Ishikawa (cell line): ENCODE data around the gene RCAN2.

Experiments used
- CEBPB ChIP-seq: IDR thresholded peaks from 2 replicates; pipeline ENCODE4 v1.6.1; 2012
- CREB1 ChIP-seq: IDR thresholded peaks from 2 replicates; pipeline ENCODE4 v1.6.1; 2012; ENCODE audit warnings: low read depth
- EGR1 ChIP-seq: IDR thresholded peaks from 2 replicates; pipeline ENCODE4 v1.6.1; 2012
- EP300 ChIP-seq: IDR thresholded peaks from 2 replicates; pipeline ENCODE4 v1.6.1; 2012; ENCODE audit warnings: borderline replicate concordance
- FOXM1 ChIP-seq: IDR thresholded peaks from 2 replicates; pipeline ENCODE4 v1.6.1; 2012; ENCODE audit warnings: low read depth, borderline replicate concordance
- MAX ChIP-seq: IDR thresholded peaks from 2 replicates; pipeline ENCODE4 v1.6.1; 2012
- NFIC ChIP-seq: IDR thresholded peaks from 2 replicates; pipeline ENCODE4 v1.6.1; 2012
- RAD21 ChIP-seq: IDR thresholded peaks from 2 replicates; pipeline ENCODE4 v1.6.1; 2012; ENCODE audit warnings: low read depth
- TAF1 ChIP-seq: IDR thresholded peaks from 2 replicates; pipeline ENCODE4 v1.6.1; 2012; ENCODE audit warnings: low read depth, mild to moderate bottlenecking
- TCF12 ChIP-seq: IDR thresholded peaks from 2 replicates; pipeline ENCODE4 v1.6.1; 2012; ENCODE audit warnings: low read depth
- TEAD4 ChIP-seq: IDR thresholded peaks from 2 replicates; pipeline ENCODE4 v1.6.1; 2012
- YY1 ChIP-seq: IDR thresholded peaks from 2 replicates; pipeline ENCODE4 v1.6.1; 2012; ENCODE audit warnings: low read depth
- ZBTB7A ChIP-seq: IDR thresholded peaks from 2 replicates; pipeline ENCODE4 v1.6.1; 2012; ENCODE audit warnings: low read depth
- TF ChIP-seq, protein P1 (sequence below): IDR thresholded peaks from 2 replicates; pipeline ENCODE4 v1.6.1; 2012
- TF ChIP-seq, protein P2 (sequence below): IDR thresholded peaks from 2 replicates; pipeline ENCODE4 v1.6.1; 2012; ENCODE audit warnings: low read depth, mild to moderate bottlenecking

Gene RCAN2

GRCh38 chr6:46325561-46326530 lies 165.4 kb downstream of the RCAN2 start:
- TF ChIP-seq TCF12 (no peak), TEAD4 (no peak), YY1 (no peak), NFIC (no peak), MAX (no peak), CEBPB (no peak), FOXM1 (no peak), CREB1 (no peak)
- TF ChIP-seq, protein P1, sequence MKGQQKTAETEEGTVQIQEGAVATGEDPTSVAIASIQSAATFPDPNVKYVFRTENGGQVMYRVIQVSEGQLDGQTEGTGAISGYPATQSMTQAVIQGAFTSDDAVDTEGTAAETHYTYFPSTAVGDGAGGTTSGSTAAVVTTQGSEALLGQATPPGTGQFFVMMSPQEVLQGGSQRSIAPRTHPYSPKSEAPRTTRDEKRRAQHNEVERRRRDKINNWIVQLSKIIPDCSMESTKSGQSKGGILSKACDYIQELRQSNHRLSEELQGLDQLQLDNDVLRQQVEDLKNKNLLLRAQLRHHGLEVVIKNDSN, result no peak

GRCh38 chr6:46324706-46325105 lies 166.5 kb downstream of the RCAN2 start:
- no peak for TF ChIP-seq EP300

- TF ChIP-seq NFIC (no peak), MAX (no peak), CREB1 (no peak), TEAD4 (no peak), CEBPB (no peak), YY1 (no peak), EGR1 (no peak), ZBTB7A (no peak), TAF1 (no peak), FOXM1 (no peak), RAD21 (no peak)
- TF ChIP-seq, protein P1, result no peak
- TF ChIP-seq, protein P2, sequence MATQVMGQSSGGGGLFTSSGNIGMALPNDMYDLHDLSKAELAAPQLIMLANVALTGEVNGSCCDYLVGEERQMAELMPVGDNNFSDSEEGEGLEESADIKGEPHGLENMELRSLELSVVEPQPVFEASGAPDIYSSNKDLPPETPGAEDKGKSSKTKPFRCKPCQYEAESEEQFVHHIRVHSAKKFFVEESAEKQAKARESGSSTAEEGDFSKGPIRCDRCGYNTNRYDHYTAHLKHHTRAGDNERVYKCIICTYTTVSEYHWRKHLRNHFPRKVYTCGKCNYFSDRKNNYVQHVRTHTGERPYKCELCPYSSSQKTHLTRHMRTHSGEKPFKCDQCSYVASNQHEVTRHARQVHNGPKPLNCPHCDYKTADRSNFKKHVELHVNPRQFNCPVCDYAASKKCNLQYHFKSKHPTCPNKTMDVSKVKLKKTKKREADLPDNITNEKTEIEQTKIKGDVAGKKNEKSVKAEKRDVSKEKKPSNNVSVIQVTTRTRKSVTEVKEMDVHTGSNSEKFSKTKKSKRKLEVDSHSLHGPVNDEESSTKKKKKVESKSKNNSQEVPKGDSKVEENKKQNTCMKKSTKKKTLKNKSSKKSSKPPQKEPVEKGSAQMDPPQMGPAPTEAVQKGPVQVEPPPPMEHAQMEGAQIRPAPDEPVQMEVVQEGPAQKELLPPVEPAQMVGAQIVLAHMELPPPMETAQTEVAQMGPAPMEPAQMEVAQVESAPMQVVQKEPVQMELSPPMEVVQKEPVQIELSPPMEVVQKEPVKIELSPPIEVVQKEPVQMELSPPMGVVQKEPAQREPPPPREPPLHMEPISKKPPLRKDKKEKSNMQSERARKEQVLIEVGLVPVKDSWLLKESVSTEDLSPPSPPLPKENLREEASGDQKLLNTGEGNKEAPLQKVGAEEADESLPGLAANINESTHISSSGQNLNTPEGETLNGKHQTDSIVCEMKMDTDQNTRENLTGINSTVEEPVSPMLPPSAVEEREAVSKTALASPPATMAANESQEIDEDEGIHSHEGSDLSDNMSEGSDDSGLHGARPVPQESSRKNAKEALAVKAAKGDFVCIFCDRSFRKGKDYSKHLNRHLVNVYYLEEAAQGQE, result no peak
Observed at GRCh38 chr6:46323966-46324622, 167.2 kb downstream of the RCAN2 start.

GRCh38 chr6:46323312-46323965 lies 167.8 kb downstream of the RCAN2 start:
- TF ChIP-seq NFIC (no peak), MAX (no peak), TCF12 (no peak), ZBTB7A (no peak), CEBPB (no peak), EGR1 (no peak), TEAD4 (no peak), RAD21 (no peak), YY1 (no peak), CREB1 (no peak), TAF1 (no peak), FOXM1 (no peak)
- TF ChIP-seq, protein P2, result no peak
- TF ChIP-seq, protein P1, result no peak

GRCh38 chr6:46320505-46320904 lies 170.7 kb downstream of the RCAN2 start:
- TF ChIP-seq MAX (no peak), YY1 (no peak), CREB1 (no peak), CEBPB (no peak), EGR1 (no peak), TCF12 (no peak), NFIC (no peak), TAF1 (no peak), ZBTB7A (no peak), FOXM1 (no peak), RAD21 (no peak), TEAD4 (no peak), EP300 (no peak)
- TF ChIP-seq, protein P2, result no peak
- TF ChIP-seq, protein P1, result no peak
